ENCODE measurements around the gene ZNF597.
A peak's percentile ranks its signal among the peaks of the same experiment; 100 is the strongest.

The ZNF597 gene, protein sequence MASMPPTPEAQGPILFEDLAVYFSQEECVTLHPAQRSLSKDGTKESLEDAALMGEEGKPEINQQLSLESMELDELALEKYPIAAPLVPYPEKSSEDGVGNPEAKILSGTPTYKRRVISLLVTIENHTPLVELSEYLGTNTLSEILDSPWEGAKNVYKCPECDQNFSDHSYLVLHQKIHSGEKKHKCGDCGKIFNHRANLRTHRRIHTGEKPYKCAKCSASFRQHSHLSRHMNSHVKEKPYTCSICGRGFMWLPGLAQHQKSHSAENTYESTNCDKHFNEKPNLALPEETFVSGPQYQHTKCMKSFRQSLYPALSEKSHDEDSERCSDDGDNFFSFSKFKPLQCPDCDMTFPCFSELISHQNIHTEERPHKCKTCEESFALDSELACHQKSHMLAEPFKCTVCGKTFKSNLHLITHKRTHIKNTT

DNA sequence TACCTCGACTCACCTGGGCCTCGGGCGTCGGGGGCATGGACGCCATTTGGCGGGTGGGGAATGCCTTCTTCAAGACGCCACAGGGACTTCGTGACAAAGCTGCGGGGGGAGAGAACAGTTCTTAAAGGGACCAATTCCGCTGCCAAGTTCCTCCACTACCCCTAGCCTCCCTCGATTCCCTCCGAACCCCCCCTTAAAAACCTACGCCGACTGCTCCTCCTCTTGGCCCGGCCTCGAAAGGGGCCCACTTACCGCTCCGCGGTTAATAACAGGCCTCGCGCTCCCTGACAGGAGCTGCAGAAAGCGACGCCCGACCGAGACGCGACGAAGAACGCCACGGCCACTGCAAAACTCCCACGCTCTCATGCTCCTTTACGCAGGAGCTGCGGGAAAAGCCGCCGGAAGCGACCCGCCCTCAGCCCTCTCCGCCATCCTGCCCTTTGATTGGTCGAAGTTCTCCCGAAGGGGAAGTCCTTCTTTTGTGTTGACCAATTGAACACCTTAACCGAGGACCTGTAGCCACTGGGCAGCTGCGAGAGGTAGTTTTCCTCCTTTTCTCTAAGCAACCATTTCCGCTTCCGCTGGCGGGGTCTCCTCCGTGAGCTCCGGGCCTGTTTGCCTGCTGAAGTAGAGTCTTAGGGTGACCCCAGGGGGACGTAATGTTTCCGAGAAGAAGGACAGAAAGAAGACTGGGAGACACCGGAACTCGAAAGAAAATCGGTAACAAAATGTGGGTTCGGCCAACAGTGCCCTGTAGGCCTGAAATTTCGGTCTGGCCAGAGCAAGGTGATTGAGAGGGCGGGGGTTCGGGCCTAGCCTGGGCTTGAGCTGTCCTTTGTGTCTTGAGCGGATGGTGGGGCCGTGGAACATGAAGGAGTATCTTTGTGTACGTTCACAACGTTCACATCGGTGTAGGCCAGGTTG is at the start of gene ZNF597, which contains the start of gene NAA60:
Gene ZNF597 (minus strand): TSS at position 397 of the 924 bp plus-strand sequence. CDS start 351 bp downstream, at position 46.
Gene NAA60 (plus strand): TSS at position 573 of the 924 bp plus-strand sequence. CDS start 32,548 bp downstream, outside the sequence.
- Mint-ChIP-seq H3K27me3 (ENCODE audit: low read depth, poor library complexity) (peaks cover 2% of the 10 kb centered on the region), H3K9me3 (peaks cover 79% of the 10 kb centered on the region), H3K27ac (peak within 1 kb of the TSS; percentile 97), H3K4me3 (peak within 1 kb of the TSS; percentile 95), H3K36me3 (ENCODE audit: low read depth) (peaks cover 78% of the 10 kb centered on the region), H3K4me1 (peaks cover 11% of the 10 kb centered on the region)
- TF ChIP-seq CTCF (IDR thresholded peaks at IDR 0.05) = no peak
- peak; percentile 74 for DNase-seq

GRCh38 chr16:3492356-3492755 is 49.1 kb upstream of the ZNF597 start:
- Mint-ChIP-seq H3K36me3 (ENCODE audit: low read depth) (no peaks in the 10 kb centered on the region), H3K9me3 (no peaks in the 10 kb centered on the region), H3K4me1 (peaks cover 14% of the 10 kb centered on the region), H3K27ac (peak overlapping the region; percentile 89), H3K27me3 (ENCODE audit: low read depth, poor library complexity) (no peaks in the 10 kb centered on the region), H3K4me3 (no peak overlapping the region)
- TF ChIP-seq CTCF (IDR thresholded peaks at IDR 0.05) = no peak
- no peak for DNase-seq

- no peak for DNase-seq
- Mint-ChIP-seq H3K4me3 (no peak overlapping the region), H3K4me1 (peaks cover 14% of the 10 kb centered on the region), H3K36me3 (ENCODE audit: low read depth) (no peaks in the 10 kb centered on the region), H3K27me3 (ENCODE audit: low read depth, poor library complexity) (no peaks in the 10 kb centered on the region), H3K9me3 (no peaks in the 10 kb centered on the region), H3K27ac (no peak overlapping the region)
- no peak for TF ChIP-seq CTCF (IDR thresholded peaks at IDR 0.05)
Observed at GRCh38 chr16:3490911-3491629, 47.8 kb upstream of the ZNF597 start.

- TF ChIP-seq CTCF (IDR thresholded peaks at IDR 0.05) = no peak
- H3K27me3 Mint-ChIP-seq (ENCODE audit: low read depth, poor library complexity) = no peaks in the 10 kb centered on the region
- peaks cover 14% of the 10 kb centered on the region for H3K4me1 Mint-ChIP-seq
- H3K9me3 Mint-ChIP-seq = no peaks in the 10 kb centered on the region
- no peak overlapping the region for H3K27ac Mint-ChIP-seq
- peaks cover 4% of the 10 kb centered on the region for H3K36me3 Mint-ChIP-seq (ENCODE audit: low read depth)
- H3K4me3 Mint-ChIP-seq = no peak overlapping the region
- DNase-seq = no peak
Observed at GRCh38 chr16:3488801-3489200, 45.5 kb upstream of the ZNF597 start.

GRCh38 chr16:3487521-3488410 is 44.5 kb upstream of the ZNF597 start:
- no peak for TF ChIP-seq CTCF (IDR thresholded peaks at IDR 0.05)
- H3K27ac Mint-ChIP-seq = no peak overlapping the region
- no peak overlapping the region for H3K4me3 Mint-ChIP-seq
- H3K27me3 Mint-ChIP-seq (ENCODE audit: low read depth, poor library complexity) = no peaks in the 10 kb centered on the region
- no peak for DNase-seq
- no peaks in the 10 kb centered on the region for H3K9me3 Mint-ChIP-seq
- peaks cover 12% of the 10 kb centered on the region for H3K36me3 Mint-ChIP-seq (ENCODE audit: low read depth)
- peaks cover 9% of the 10 kb centered on the region for H3K4me1 Mint-ChIP-seq

All from nephron progenitor cell (in vitro differentiated cells).